Astrocyte (in vitro differentiated cells and primary cell): Measurements from ENCODE around the gene SPIN1. TPM values are rescaled to one million over a fixed set of nuclear protein-coding genes. Genes with fewer than 3 reads are reported as not detected.
A peak's percentile ranks its signal among the peaks of the same experiment; 100 is the strongest.

ENCODE experiments used
- DNase-seq: peaks from one replicate; pipeline ENCODE4 v3.0.0-alpha.2; 2010; ENCODE audit warnings: low read depth
- FAIRE-seq: peaks from 2 replicates; lab custom pipeline; 2011; peaks lifted over from hg19 to GRCh38; lab: Jason Lieb, UNC
- H2AFZ ChIP-seq: 2 replicates; pipeline ENCODE4 v1.6.0; 2012; ENCODE audit warnings: low read depth, low read length, inconsistent platforms
- H3K27ac ChIP-seq: 2 replicates; pipeline ENCODE4 v1.5.1; 2011; ENCODE audit warnings: low read depth, low read length, inconsistent platforms
- H3K27me3 ChIP-seq: 2 replicates; pipeline ENCODE4 v1.6.0; 2011; ENCODE audit warnings: low read length, inconsistent platforms; ENCODE audit not compliant: insufficient read depth
- H3K36me3 ChIP-seq: 2 replicates; pipeline ENCODE4 v1.5.1; 2011; ENCODE audit warnings: low read length, inconsistent platforms; ENCODE audit not compliant: insufficient read depth
- H3K4me1 ChIP-seq: 2 replicates; pipeline ENCODE4 v1.5.1; 2011; ENCODE audit warnings: low read length, inconsistent platforms; ENCODE audit not compliant: insufficient read depth
- H3K4me2 ChIP-seq: 2 replicates; pipeline ENCODE4 v1.6.0; 2012; ENCODE audit warnings: low read length, inconsistent platforms
- H3K4me3 ChIP-seq: 2 replicates; pipeline ENCODE4 v1.5.1; 2011; ENCODE audit warnings: low read depth, mild to moderate bottlenecking, low read length, inconsistent platforms; ENCODE audit not compliant: insufficient read depth
- H3K79me2 ChIP-seq: 2 replicates; pipeline ENCODE4 v1.6.0; 2012; ENCODE audit warnings: mild to moderate bottlenecking, low read length, inconsistent platforms; ENCODE audit not compliant: insufficient read depth
- H3K9ac ChIP-seq: 2 replicates; pipeline ENCODE4 v1.6.0; 2012; ENCODE audit warnings: mild to moderate bottlenecking, low read length, inconsistent platforms
- H3K9me3 ChIP-seq: 2 replicates; pipeline ENCODE4 v1.5.1; 2012; ENCODE audit warnings: low read depth, mild to moderate bottlenecking, low read length, inconsistent platforms; ENCODE audit not compliant: insufficient read depth
- H4K20me1 ChIP-seq: 2 replicates; pipeline ENCODE4 v1.6.0; 2012; ENCODE audit warnings: low read length, inconsistent platforms; ENCODE audit not compliant: insufficient read depth
- H3K27ac Mint-ChIP-seq: one replicate; pipeline ENCODE4 v1.8.0; 2021; ENCODE audit warnings: mild to moderate bottlenecking, mixed read lengths; ENCODE audit not compliant: unreplicated experiment
- H3K27me3 Mint-ChIP-seq: one replicate; pipeline ENCODE4 v1.8.0; 2021; ENCODE audit warnings: low read depth, mixed read lengths; ENCODE audit not compliant: unreplicated experiment
- H3K36me3 Mint-ChIP-seq: one replicate; pipeline ENCODE4 v1.8.0; 2021; ENCODE audit warnings: low read depth, mixed read lengths; ENCODE audit not compliant: unreplicated experiment
- H3K4me1 Mint-ChIP-seq: one replicate; pipeline ENCODE4 v1.8.0; 2021; ENCODE audit warnings: low read depth, mixed read lengths; ENCODE audit not compliant: unreplicated experiment
- H3K4me3 Mint-ChIP-seq: one replicate; pipeline ENCODE4 v1.8.0; 2021; ENCODE audit warnings: mild to moderate bottlenecking, moderate library complexity, mixed read lengths; ENCODE audit not compliant: unreplicated experiment
- H3K9me3 Mint-ChIP-seq: one replicate; pipeline ENCODE4 v1.8.0; 2021; ENCODE audit warnings: mild to moderate bottlenecking, mixed read lengths; ENCODE audit not compliant: unreplicated experiment
- CTCF ChIP-seq: IDR thresholded peaks from 2 replicates; pipeline ENCODE4 v1.5.1; 2011; ENCODE audit warnings: low read depth, mild to moderate bottlenecking, inconsistent platforms, low read length, moderate library complexity; ENCODE audit not compliant: insufficient read depth
- EZH2 ChIP-seq: IDR thresholded peaks from 2 replicates; pipeline ENCODE4 v1.6.1; 2012; ENCODE audit warnings: mild to moderate bottlenecking, low read length, inconsistent platforms; ENCODE audit not compliant: insufficient read depth
- total RNA-seq: library from RNA; stranded (reverse); gene quantifications from 2 replicates; pipeline ENCODE4 v1.2.1, GENCODE V29; 2021

Gene SPIN1
- total RNA-seq, 1 donor from 2014 or later: 74.1 TPM

- Histone ChIP-seq H3K4me1 (no peaks in the 10 kb centered on the region), H3K4me2 (no peak overlapping the region), H3K9ac (no peak overlapping the region), H3K27me3 (no peaks in the 10 kb centered on the region), H4K20me1 (peaks cover 77% of the 10 kb centered on the region), H2AFZ (no peak overlapping the region), H3K9me3 (peaks cover 5% of the 10 kb centered on the region), H3K4me3 (no peak overlapping the region), H3K79me2 (peaks cover 99% of the 10 kb centered on the region), H3K27ac (no peak overlapping the region), H3K36me3 (peaks cover 2% of the 10 kb centered on the region)
- H3K27ac Mint-ChIP-seq: no peak overlapping the region
- peaks cover 7% of the 10 kb centered on the region for H3K9me3 Mint-ChIP-seq
- H3K4me1 Mint-ChIP-seq: peaks cover 2% of the 10 kb centered on the region
- H3K27me3 Mint-ChIP-seq: no peaks in the 10 kb centered on the region
- TF ChIP-seq CTCF (no peak), EZH2 (no peak)
- no peak for FAIRE-seq
- peaks cover 8% of the 10 kb centered on the region for H3K36me3 Mint-ChIP-seq
- no peak overlapping the region for H3K4me3 Mint-ChIP-seq
- DNase-seq: no peak
Measured at GRCh38 chr9:88411471-88411870, 23.2 kb downstream of the SPIN1 start.

- peaks cover 5% of the 10 kb centered on the region for H3K36me3 ChIP-seq
- DNase-seq (no peak), FAIRE-seq (no peak)
- Mint-ChIP-seq H3K27ac (no peak overlapping the region), H3K4me3 (no peak overlapping the region), H3K27me3 (no peaks in the 10 kb centered on the region), H3K9me3 (peaks cover 12% of the 10 kb centered on the region), H3K4me1 (peaks cover 9% of the 10 kb centered on the region), H3K36me3 (peaks cover 21% of the 10 kb centered on the region)
- no peak overlapping the region for H2AFZ ChIP-seq
- H3K27ac ChIP-seq: no peak overlapping the region
- peaks cover 5% of the 10 kb centered on the region for H3K4me1 ChIP-seq
- H3K4me2 ChIP-seq: no peak overlapping the region
- no peak overlapping the region for H3K9ac ChIP-seq
- no peaks in the 10 kb centered on the region for H3K27me3 ChIP-seq
- H4K20me1 ChIP-seq: peaks cover 64% of the 10 kb centered on the region
- peaks cover 8% of the 10 kb centered on the region for H3K9me3 ChIP-seq
- H3K4me3 ChIP-seq: no peak overlapping the region
- H3K79me2 ChIP-seq: peaks cover 99% of the 10 kb centered on the region
- TF ChIP-seq EZH2 (no peak), CTCF (no peak)
Measured at GRCh38 chr9:88414298-88414697, 26.1 kb downstream of the SPIN1 start.

GRCh38 chr9:88418025-88418424 lies 29.8 kb downstream of the SPIN1 start:
- DNase-seq (peak; percentile 41), FAIRE-seq (no peak)
- H3K27me3 Mint-ChIP-seq: no peaks in the 10 kb centered on the region
- no peak overlapping the region for H3K4me3 Mint-ChIP-seq
- H3K9me3 Mint-ChIP-seq: peaks cover 15% of the 10 kb centered on the region
- Histone ChIP-seq H3K9ac (no peak overlapping the region), H3K9me3 (peaks cover 17% of the 10 kb centered on the region), H3K4me2 (peak overlapping the region; percentile 5), H3K4me3 (no peak overlapping the region), H3K27me3 (no peaks in the 10 kb centered on the region), H3K27ac (peak overlapping the region; percentile 31), H3K36me3 (peaks cover 5% of the 10 kb centered on the region), H3K4me1 (peaks cover 5% of the 10 kb centered on the region), H3K79me2 (peaks cover 99% of the 10 kb centered on the region), H2AFZ (no peak overlapping the region), H4K20me1 (peaks cover 46% of the 10 kb centered on the region)
- H3K4me1 Mint-ChIP-seq: peaks cover 9% of the 10 kb centered on the region
- peak overlapping the region; percentile 37 for H3K27ac Mint-ChIP-seq
- TF ChIP-seq EZH2 (no peak), CTCF (no peak)
- peaks cover 39% of the 10 kb centered on the region for H3K36me3 Mint-ChIP-seq
